Skin of body (tissue), 2 donors: Measurements from ENCODE around the gene RBM47. TPM values are rescaled to one million over a fixed set of nuclear protein-coding genes. Genes with fewer than 3 reads are reported as not detected.
A peak's percentile ranks its signal among the peaks of the same experiment; 100 is the strongest.

ENCODE experiments used
- DNase-seq: peaks from one replicate; lab custom pipeline; 2025; lab: John Stamatoyannopoulos, UW
- total RNA-seq: library from RNA; depleted of rRNA; stranded (reverse); fragments of >200 nt; gene quantifications from one replicate; pipeline ENCODE4 v1.2.3, GENCODE V29; 2014

Gene RBM47
- total RNA-seq, 1 donor from 2014 or later: 16.3 TPM

GRCh38 chr4:40626183-40626990 lies 3.3 kb downstream of the RBM47 start:
- no peak for DNase-seq

- DNase-seq: no peak
These were observed 6.0 kb downstream of the RBM47 start for GRCh38 chr4:40623707-40624106.

- DNase-seq: no peak
These were observed 6.8 kb downstream of the RBM47 start for GRCh38 chr4:40622913-40623312.

- peak; percentile 20 for DNase-seq
These were observed 7.8 kb downstream of the RBM47 start for GRCh38 chr4:40621592-40622512.

DNA sequence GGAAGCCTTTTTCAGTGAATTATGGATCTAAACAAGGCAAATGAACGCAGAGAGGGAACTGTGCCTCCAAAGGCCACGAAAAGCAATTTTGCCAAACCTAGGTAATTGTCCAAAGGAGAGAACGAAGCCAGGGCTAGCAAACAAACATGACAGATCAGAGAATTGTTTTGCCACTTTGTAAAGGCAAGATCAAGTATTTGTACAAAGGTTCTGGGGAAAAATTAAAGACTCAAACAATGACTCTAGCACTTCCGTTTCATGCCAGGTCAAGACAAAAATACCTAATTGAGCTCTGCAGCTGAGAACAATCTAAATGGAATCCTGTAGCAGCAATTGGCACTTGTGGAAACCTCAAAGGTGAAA lies 8.5 kb downstream of the RBM47 start:
- DNase-seq: no peak

GRCh38 chr4:40619600-40619999 lies 10.1 kb downstream of the RBM47 start:
- DNase-seq: no peak

- DNase-seq: no peak
These were observed 11.8 kb downstream of the RBM47 start for GRCh38 chr4:40617872-40618271.

DNA sequence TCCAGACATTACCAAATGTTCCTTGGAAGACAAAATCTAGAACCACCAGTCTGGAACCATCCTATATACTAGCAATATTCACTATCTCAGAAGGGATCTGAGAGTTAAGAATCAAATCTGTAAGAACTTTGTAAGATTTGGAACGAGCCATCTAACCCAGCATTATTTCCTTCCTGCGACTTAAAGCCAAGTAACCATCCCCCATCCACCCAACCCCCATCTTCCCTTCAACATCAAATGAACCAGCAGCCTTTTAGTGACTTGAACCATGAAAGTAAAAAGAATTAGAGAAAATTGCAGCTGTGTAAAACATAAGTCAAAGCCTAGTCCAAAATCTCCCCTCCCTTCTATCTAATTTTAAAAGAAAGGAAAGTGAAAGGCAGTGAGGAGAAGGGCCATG lies 15.6 kb downstream of the RBM47 start:
- no peak for DNase-seq

GRCh38 chr4:40613456-40613855 lies 16.2 kb downstream of the RBM47 start:
- DNase-seq: no peak

DNA sequence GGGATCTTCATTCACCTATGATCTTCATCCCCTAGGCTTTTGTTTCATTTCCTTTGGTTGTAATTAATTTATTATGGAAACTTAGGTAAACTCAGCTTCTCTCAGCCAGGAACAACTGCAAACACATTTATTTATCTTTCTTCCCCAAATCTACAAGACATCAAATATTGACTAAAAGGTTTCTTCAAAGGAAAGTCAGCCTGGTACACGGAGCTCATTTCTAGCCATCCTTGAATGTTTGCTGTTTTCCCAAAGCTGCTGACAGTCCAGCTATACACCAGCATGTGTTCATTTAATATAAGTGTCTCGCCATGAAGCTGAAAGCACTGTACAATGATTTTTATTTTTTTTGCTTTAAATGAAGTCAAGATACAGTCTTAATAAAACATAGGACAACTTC lies 16.8 kb downstream of the RBM47 start:
- DNase-seq: no peak

DNA sequence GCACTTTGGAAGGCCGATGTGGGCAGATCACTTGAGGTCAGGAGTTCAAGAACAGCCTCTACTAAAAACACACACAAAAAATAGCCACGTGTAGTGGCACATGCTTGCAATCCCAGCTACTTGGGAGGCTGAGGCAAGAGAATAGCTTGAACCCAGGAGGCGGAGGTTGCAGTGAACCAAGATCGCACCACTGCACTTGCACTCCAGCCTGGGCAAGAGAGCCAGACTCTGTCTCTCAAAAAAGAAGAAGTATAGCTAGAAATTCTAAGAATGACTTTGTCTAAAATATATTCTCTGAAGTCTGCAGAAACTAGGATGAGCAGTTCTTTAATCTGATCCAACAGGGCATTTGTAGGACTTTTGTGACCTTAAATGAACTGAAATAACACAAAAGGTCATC lies 17.4 kb downstream of the RBM47 start:
- DNase-seq: no peak

DNA sequence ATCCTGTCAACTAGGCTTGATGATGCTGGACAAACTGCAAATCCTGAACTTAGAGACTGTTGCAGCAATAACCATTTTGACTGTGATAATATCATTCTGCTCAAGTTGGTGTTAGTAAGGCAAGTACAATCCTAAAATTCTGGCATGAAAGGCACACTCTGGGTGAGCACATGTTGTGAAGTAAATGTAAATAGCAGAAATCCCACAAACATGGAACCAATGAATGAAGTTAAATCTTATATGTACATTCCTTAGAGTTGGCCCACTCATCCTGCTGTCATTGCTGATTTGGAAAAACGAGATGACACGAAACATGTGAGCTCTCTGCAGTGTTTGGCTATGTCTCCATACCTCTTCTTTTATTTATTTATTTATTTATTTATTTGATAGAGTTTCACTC lies 21.0 kb downstream of the RBM47 start:
- DNase-seq: peak; percentile 11

DNA sequence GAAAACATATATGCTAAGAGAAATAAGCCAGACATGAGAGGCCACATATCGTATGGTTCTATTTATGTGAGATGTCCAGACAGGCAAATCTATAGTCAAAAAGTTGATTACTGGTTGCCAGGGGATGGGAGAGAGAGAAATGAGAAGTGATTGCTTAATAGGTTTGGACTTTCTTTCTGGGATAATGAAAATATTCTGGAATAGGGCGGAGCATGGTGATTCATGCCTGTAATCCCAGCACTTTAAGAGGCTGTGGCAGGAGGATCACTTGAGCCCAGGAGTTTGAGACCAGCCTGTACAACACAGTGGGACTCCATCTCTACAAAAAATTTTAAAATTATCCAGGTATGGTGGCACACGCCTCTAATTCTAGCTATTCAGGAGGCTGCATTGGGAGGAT lies 22.4 kb downstream of the RBM47 start:
- DNase-seq: no peak

DNA sequence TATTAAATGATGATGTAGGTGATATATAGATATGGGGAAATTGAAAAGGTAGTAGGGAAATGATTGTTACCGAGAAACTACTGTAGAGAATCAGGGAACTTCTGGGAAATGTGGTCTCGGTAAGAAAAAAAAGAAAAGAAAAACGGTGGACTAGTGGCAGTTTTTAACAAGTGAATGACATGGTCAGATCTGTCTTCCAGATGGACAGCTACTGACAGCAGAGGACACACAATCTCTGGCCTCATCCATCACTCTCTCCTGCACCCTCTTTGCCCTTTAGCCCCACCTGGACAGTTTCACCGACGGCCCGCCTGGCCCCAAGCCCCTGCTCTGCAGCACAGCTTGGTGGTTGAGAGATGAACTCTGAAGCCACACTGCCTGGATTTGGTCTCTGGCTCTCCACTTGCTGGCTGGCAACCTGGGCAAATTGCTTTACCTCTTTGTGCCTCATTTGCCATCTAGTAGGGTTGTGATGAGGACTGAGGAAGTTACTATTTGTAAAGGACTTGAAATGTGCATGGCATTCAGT lies 23.4 kb downstream of the RBM47 start:
- no peak for DNase-seq

DNA sequence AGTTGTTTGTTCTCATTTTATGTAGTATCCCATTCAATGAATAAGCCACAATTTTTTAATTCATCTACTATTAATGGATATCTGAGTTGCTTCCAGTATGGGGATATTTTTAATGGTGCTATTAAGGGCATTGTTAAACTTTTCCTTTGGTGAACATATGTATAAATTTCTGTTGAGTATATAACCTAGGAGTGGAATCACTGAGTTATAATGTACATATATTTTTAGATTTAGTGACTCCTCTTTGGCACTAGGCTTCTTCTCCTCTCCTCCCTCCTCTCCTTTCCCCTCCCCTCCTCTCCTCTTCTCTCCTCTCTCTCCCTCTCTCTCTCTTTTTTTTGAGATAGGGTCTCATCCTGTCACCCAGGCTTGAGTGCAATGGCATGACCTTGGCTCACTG lies 26.4 kb downstream of the RBM47 start:
- DNase-seq: no peak

DNA sequence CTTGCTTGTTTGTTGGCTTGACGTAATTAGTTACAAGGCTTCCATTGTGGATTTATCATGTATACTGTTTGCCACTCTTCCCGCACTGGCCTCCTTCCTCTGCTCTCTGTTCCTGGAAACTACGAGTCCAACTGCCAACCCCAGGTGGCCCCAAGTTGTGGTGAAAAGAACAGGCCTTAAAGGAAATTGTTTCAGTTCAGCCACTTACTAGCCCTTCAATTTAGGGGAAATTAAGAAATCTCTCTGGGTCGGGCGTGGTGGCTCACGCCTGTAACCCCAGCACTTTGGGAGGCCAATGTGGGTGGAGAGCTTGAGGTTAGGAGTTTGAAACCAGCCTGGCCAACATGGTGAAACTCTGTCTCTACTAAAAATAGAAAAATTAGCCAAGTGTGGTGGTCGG lies 28.0 kb downstream of the RBM47 start:
- DNase-seq: no peak

GRCh38 chr4:40600850-40601249 lies 28.8 kb downstream of the RBM47 start:
- DNase-seq: no peak

DNA sequence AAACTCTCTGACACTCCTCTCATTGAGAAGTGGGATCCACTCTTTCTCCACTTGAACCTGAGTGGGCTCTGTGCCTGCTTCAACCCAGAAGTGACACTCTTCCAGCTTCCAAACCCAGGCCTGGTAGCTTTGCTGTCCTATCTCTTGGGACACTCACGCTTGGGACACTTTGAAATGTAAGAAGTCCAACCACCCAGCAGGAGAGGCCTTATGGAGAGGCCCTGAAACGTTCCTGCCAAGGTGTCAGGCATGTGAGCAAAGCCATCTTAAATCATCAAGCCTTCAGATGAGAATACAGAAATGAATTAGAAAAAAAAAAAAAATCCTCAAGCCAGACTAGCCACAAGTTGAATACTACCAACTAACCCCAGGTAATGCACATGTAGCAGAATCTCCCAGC lies 30.2 kb downstream of the RBM47 start:
- no peak for DNase-seq

GRCh38 chr4:40596522-40596921 lies 33.1 kb downstream of the RBM47 start:
- no peak for DNase-seq

GRCh38 chr4:40595981-40596380 lies 33.7 kb downstream of the RBM47 start:
- no peak for DNase-seq

GRCh38 chr4:40594261-40595178 lies 35.1 kb downstream of the RBM47 start:
- no peak for DNase-seq
